MM.1S (cell line): ENCODE data around the gene NUP62.
"Not testable (repeated sequence)": the region's sequence is repeated elsewhere in the genome, so short reads cannot be mapped to it uniquely, and the experiment has no call there.

ENCODE experiments used
- EZH2 ChIP-seq: fragments of 300-600 bp; sonication (generic); optimal IDR thresholded peaks from 2 replicates; pipeline ENCODE3; 2017; ENCODE audit warnings: low read depth, mild to moderate bottlenecking, antibody characterized with exemption, low read length, mixed read lengths
- EZH2phosphoT487 ChIP-seq: fragments of 300-600 bp; sonication (generic); IDR thresholded peaks from 2 replicates; pipeline ENCODE4 v1.6.1; 2018; ENCODE audit warnings: antibody characterized with exemption, low read length
- TF ChIP-seq, protein P1 (sequence below): fragments of 300-600 bp; sonication (generic); IDR thresholded peaks from 2 replicates; pipeline ENCODE4 v1.5.1; 2016; ENCODE audit warnings: antibody characterized with exemption, low read length, mixed read lengths

GRCh38 chr19:49924881-49925210 lies 4.5 kb downstream of the NUP62 start:
- TF ChIP-seq, protein P1, sequence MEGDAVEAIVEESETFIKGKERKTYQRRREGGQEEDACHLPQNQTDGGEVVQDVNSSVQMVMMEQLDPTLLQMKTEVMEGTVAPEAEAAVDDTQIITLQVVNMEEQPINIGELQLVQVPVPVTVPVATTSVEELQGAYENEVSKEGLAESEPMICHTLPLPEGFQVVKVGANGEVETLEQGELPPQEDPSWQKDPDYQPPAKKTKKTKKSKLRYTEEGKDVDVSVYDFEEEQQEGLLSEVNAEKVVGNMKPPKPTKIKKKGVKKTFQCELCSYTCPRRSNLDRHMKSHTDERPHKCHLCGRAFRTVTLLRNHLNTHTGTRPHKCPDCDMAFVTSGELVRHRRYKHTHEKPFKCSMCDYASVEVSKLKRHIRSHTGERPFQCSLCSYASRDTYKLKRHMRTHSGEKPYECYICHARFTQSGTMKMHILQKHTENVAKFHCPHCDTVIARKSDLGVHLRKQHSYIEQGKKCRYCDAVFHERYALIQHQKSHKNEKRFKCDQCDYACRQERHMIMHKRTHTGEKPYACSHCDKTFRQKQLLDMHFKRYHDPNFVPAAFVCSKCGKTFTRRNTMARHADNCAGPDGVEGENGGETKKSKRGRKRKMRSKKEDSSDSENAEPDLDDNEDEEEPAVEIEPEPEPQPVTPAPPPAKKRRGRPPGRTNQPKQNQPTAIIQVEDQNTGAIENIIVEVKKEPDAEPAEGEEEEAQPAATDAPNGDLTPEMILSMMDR: not testable (repeated sequence)
- not testable (repeated sequence) for TF ChIP-seq EZH2, EZH2phosphoT487
